HepG2 (cell line): ENCODE results near the gene IZUMO4. TPM values are rescaled to one million over a fixed set of nuclear protein-coding genes. Genes with fewer than 3 reads are reported as not detected.

Source experiments
- ATF4 ChIP-seq, 2 experiments: fragments of 450-650 bp in 1 of 2; sonication (generic) in 1 of 2; formaldehyde crosslinking; IDR thresholded peaks; 2 replicates each; pipeline versions ENCODE4 v1.5.0 to v1.8.0; 2020 to 2022; ENCODE audit warnings: mild to moderate bottlenecking in 1 of 2, missing genetic modification reagents in 1 of 2
- CEBPG ChIP-seq: IDR thresholded peaks from 2 replicates; pipeline ENCODE4 v1.6.1; 2016
- HNF1A ChIP-seq, 2 experiments: sonication (generic) in 1 of 2; formaldehyde crosslinking in 1 of 2; IDR thresholded peaks; 2 replicates each; pipeline versions ENCODE4 v1.4.0 to v1.6.1; 2016 to 2020; ENCODE audit warnings: borderline replicate concordance in 1 of 2, low read depth in 1 of 2, mild to moderate bottlenecking in 1 of 2, missing genetic modification reagents in 1 of 2
- KDM5B ChIP-seq: sonication (generic); formaldehyde crosslinking; IDR thresholded peaks from 2 replicates; pipeline ENCODE4 v1.4.0; 2020; ENCODE audit warnings: missing genetic modification reagents, mild to moderate bottlenecking, borderline replicate concordance
- MATR3 ChIP-seq: sonication (generic); formaldehyde crosslinking; IDR thresholded peaks from 2 replicates; pipeline ENCODE4 v1.4.0; 2020; ENCODE audit warnings: missing genetic modification reagents
- MZF1 ChIP-seq: sonication (generic); formaldehyde crosslinking; IDR thresholded peaks from 2 replicates; pipeline ENCODE4 v1.8.1; 2023; ENCODE audit warnings: mild to moderate bottlenecking, missing genetic modification reagents, borderline replicate concordance
- RBM39 ChIP-seq: fragments of 200-400 bp; formaldehyde crosslinking; IDR thresholded peaks from one replicate; pipeline ENCODE4 v1.6.1; 2018; ENCODE audit warnings: antibody characterized with exemption, mild to moderate bottlenecking, low read depth, low read length; ENCODE audit not compliant: poor library complexity, severe bottlenecking
- RFXAP ChIP-seq: sonication (generic); formaldehyde crosslinking; IDR thresholded peaks from 2 replicates; pipeline ENCODE4 v1.4.0; 2020; ENCODE audit warnings: missing genetic modification reagents, borderline replicate concordance
- TBL1XR1 ChIP-seq: fragments of 150-350 bp; IDR thresholded peaks from 2 replicates; pipeline ENCODE4 v1.6.1; 2014; ENCODE audit warnings: borderline replicate concordance, low read length; ENCODE audit not compliant: partially characterized antibody
- TIGD3 ChIP-seq: sonication (generic); formaldehyde crosslinking; IDR thresholded peaks from 2 replicates; pipeline ENCODE4 v1.5.1; 2020; ENCODE audit warnings: mild to moderate bottlenecking, missing genetic modification reagents, borderline replicate concordance
- ZFAT ChIP-seq: sonication (generic); formaldehyde crosslinking; conservative IDR thresholded peaks from 2 replicates; pipeline ENCODE4 v1.8.1; 2023; ENCODE audit warnings: missing genetic modification reagents, inconsistent platforms
- ZHX1 ChIP-seq: sonication (generic); formaldehyde crosslinking; IDR thresholded peaks from 2 replicates; pipeline ENCODE4 v1.8.1; 2022; ENCODE audit warnings: low read depth, mild to moderate bottlenecking, missing genetic modification reagents
- ZNF317 ChIP-seq: sonication (generic); formaldehyde crosslinking; IDR thresholded peaks from 2 replicates; pipeline ENCODE4 v1.5.0; 2020; ENCODE audit warnings: mild to moderate bottlenecking, missing genetic modification reagents
- ZNF326 ChIP-seq: sonication (generic); formaldehyde crosslinking; IDR thresholded peaks from 2 replicates; pipeline ENCODE4 v1.4.0; 2020; ENCODE audit warnings: missing genetic modification reagents, borderline replicate concordance
- ZNF747 ChIP-seq: sonication (generic); formaldehyde crosslinking; IDR thresholded peaks from 2 replicates; pipeline ENCODE4 v1.8.1; 2023; ENCODE audit warnings: missing genetic modification reagents, mild to moderate bottlenecking, borderline replicate concordance
- ZSCAN5A ChIP-seq: sonication (generic); formaldehyde crosslinking; IDR thresholded peaks from 2 replicates; pipeline ENCODE4 v1.8.0; 2022; ENCODE audit warnings: mild to moderate bottlenecking, missing genetic modification reagents, borderline replicate concordance
- ZZZ3 ChIP-seq: sonication (generic); formaldehyde crosslinking; IDR thresholded peaks from 2 replicates; pipeline ENCODE4 v1.4.0; 2020; ENCODE audit warnings: missing genetic modification reagents, mild to moderate bottlenecking, borderline replicate concordance
- polyA plus RNA-seq, 8 experiments: library from polyadenylated mRNA; depleted of rRNA in 3 of 8; stranded (reverse) in 7 of 8; unstranded in 1 of 8; fragments of >200 nt; fragmentation: Illumina TruSeq in 4 of 8; extraction: Trizol in 4 of 8; gene quantifications; 2 replicates each; pipeline versions ENCODE4 v1.2.1 to v1.2.3, GENCODE V29; 2011 to 2016; ENCODE audit warnings: low read depth in 4 of 8, missing spikeins in 1 of 8, mixed read lengths in 1 of 8; ENCODE audit not compliant: insufficient read depth in 1 of 8
- total RNA-seq, 5 experiments: library from RNA; depleted of rRNA; stranded (reverse); fragments of >200 nt; fragmentation: Illumina TruSeq; extraction: Trizol; gene quantifications; 2 replicates each; pipeline ENCODE4 v1.2.3, GENCODE V29; 2016; ENCODE audit warnings: low read depth in 1 of 5

The IZUMO4 gene
- total and polyA plus RNA-seq, 2 of the 13 experiments (the other 11 are each of a cell fraction or from before 2014, with no cell fraction given), result 0.77 to 3.9 TPM

GRCh38 chr19:2089001-2089711, 7.6 kb upstream of the IZUMO4 start (continued):
- TF ChIP-seq ZSCAN5A (CRISPR knock-in tag), result no peak
- TF ChIP-seq KDM5B, result peak; percentile 34; the same call in 1 of the 2 replicates
- no peak for TF ChIP-seq ATF4 (CRISPR knock-in tag; IDR thresholded peaks at IDR 0.05)
- no peak for TF ChIP-seq MZF1 (CRISPR knock-in tag)
- no peak for TF ChIP-seq ZNF747 (CRISPR knock-in tag)
- no peak for TF ChIP-seq TIGD3 (CRISPR knock-in tag)
- no peak for TF ChIP-seq ZZZ3 (CRISPR knock-in tag)
- no peak for TF ChIP-seq CEBPG (CRISPR knock-in tag)
- TF ChIP-seq ZHX1 (CRISPR knock-in tag), result no peak
- no peak for TF ChIP-seq ZFAT (CRISPR knock-in tag)
- no peak for TF ChIP-seq HNF1A (IDR thresholded peaks at IDR 0.05; ENCODE audit: low read depth)
- TF ChIP-seq HNF1A (CRISPR knock-in tag; IDR thresholded peaks at IDR 0.05; ENCODE audit: borderline replicate concordance), result no peak
- TF ChIP-seq RBM39, result no peak
- no peak for TF ChIP-seq MATR3 (CRISPR knock-in tag)
- TF ChIP-seq ZNF317 (CRISPR knock-in tag), result 0 out of 2 replicates have a peak, but pooled peaks have one; percentile 22
- no peak for TF ChIP-seq TBL1XR1
- no peak for TF ChIP-seq RFXAP (CRISPR knock-in tag)
- TF ChIP-seq ZNF326 (CRISPR knock-in tag), result no peak
